HG03439 (cell line): ENCODE data around the gene NUDC.

Experiments used
- ATAC-seq: cut with Tn5 transposase; IDR thresholded peaks from one replicate; pipeline ENCODE4 v1.9.1; 2021; ENCODE audit warnings: mild to moderate bottlenecking, moderate library complexity; ENCODE audit not compliant: unreplicated experiment

The NUDC gene

DNA sequence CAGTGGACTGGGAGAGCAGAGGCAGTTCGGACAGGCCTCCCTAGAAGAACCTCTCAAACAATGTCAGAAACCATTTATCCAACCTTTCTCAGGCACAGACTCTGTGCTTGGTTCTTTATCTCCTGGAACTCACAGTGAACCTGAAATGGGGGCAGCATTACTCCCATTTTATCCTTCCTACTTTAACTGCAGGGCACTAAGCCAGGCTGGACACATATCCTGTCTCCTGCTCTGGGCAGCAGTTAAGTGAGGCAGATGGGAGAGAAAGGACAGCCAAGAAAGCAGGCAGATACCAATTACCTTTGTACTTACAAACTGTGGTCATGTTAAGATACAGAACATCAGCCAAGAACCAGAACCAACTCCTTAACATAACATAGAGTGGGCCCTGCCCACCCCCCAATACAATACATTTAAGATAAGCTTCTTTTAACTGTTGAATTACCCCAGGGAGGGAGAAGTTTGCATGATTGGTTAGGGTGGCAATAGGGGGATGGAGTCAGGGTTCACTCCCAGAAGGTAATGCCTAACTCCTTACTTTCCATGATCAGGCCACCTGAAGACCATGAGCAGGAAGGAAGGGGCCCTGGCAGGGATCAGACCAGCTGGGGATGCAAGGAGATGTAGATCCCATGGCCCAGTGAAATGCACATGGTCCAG is 27.9 kb downstream of the NUDC start:
- ATAC-seq = no peak

DNA sequence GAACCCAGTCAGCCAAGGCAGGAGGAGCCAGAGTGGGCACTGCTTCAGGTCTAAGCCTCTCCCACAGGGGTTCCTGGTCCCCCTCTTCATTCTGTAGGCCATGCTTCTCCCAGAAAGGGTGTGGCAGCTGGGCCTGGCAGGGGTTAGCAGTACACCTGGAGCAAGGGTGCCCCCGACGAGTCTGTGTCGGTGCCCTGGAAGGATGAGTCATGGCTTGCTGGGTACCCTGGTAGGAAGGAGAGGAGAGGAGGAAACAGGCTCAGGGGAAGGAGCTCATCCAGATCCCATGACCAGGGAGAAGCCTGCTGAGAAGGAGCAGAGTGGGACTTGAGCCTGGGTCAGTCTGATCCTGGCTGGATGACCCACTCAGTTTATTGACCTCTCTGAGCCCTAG is 28.4 kb downstream of the NUDC start:
- ATAC-seq = no peak

DNA sequence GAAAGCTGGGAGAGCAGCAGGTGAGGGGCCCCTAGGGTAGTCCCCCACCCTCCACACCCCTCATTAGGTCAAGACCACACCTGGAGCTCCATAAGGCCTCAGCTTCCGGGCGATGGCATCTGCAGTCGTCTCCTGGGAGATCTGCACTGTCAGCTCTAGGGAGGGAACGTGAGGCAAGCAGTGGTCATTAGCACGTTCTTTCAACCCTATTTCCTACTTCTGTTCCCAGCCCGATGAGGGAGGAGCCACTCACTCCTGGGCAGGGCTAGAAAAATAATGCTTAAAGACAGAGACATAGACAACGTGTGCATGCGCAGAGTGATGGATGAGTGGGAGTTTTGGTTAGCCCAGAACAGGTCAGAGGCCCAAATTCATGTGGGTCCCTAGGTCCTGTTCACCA is 29.1 kb downstream of the NUDC start:
- ATAC-seq = no peak

DNA sequence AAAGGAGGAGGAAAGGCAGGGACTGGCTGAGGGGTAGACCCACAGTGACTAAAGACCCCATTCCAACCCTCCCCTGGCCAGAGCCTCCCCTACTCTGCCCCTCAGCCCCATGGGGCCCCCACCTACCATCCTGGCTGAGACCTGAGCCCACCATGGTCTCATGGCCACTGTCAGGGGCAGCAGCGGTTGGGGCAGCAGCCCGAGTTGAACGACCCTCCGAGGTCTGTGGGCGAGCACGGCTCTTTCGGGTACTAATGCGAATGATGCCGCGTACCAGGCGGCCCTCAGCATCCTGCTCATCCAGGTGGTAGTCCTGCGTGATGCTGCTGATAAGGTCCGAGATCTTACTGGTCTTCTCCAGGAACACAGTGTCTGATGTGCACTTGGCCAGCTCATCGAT is 29.7 kb downstream of the NUDC start:
- ATAC-seq = no peak

- ATAC-seq = no peak
Observed at GRCh38 chr1:26951821-26952497, 30.4 kb downstream of the NUDC start.

DNA sequence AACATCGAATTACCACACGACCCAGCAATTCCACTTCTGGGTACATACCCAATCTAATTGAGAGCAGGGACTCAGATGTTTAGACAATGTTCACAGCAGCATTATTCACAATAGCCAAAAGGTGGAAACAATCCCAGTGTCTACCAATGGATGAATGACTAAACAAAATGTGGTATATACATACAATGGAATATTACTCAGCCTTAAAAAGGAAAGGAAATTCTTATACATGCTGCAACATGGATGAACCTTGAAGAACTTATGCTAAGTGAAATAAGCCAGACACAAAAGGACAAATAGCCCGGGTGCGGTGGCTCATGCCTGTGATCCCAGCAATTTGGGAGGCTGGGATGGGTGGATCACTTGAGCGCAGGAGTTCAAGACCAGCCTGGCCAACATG is 31.8 kb downstream of the NUDC start:
- no peak for ATAC-seq

DNA sequence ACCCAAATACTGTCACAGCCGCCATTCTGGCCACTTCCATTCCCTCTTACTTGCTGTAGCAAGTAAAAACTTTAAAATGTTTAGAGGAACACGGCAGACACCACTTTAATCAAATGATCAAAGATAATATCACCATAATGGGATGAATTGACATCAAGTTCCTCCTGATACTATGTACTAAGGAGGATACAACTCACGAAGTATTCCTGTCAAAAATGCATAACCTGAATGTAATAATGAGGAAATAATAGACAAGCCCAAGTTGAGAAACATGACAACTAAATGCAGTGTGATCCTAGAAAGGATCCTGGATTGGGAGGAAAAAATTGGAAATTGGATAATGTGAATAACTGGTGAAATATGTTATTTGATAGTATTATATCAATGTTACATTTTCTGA is 34.8 kb downstream of the NUDC start:
- no peak for ATAC-seq

DNA sequence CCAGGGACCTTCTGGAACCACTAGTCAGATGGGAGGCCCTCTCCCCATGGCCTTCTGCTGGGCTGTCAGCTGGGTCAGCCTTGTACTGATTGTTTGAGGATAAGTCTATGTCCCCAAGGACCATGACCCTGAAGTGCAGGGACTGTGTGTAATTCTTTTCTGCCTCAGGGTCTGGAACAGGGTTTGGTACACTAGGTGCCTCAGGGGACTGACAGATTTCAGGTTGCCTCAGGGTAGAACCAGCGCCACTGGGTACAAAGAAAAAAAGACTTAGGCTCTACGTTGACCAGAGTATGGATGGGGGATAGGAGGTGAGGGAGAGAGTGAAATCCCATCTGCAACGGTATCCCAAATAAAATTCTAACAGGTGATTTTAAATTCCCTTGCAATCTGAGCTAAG is 35.8 kb downstream of the NUDC start:
- ATAC-seq = no peak

GRCh38 chr1:26959270-26959669 is 37.7 kb downstream of the NUDC start:
- ATAC-seq = no peak

- ATAC-seq = no peak
Observed at GRCh38 chr1:26959722-26960624, 38.4 kb downstream of the NUDC start, which contains the start of gene KDF1. Gene KDF1 (minus strand): TSS chr1:26960468. CDS start chr1:26952380, 8,088 bp downstream.

- ATAC-seq = no peak
Observed at GRCh38 chr1:26960625-26960966, 39.1 kb downstream of the NUDC start.

- ATAC-seq = no peak
Observed at GRCh38 chr1:26961826-26962225, 40.3 kb downstream of the NUDC start.

GRCh38 chr1:26965213-26965612 is 43.7 kb downstream of the NUDC start:
- ATAC-seq = no peak

- no peak for ATAC-seq
Observed at GRCh38 chr1:26965628-26966027, 44.1 kb downstream of the NUDC start.

DNA sequence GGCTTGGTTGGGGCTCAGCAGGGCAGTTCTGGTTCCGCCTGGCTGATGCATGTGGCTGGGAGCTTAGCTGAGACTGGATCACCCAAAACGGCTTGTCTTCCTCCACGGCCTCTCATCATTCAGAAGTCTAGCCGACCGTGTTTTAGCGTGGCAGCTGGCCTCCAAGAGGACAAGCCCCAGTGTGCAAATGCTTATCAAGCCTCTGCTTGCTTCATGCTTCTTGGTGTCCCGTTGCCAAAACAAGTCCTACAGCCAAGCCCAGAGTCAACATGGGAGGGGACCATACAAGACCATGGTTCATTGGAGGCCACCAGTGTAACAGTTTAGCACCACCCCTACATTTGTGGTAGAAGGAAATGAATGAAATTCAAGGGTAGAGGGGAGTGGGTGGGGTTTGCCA is 49.3 kb downstream of the NUDC start:
- no peak for ATAC-seq

GRCh38 chr1:26971590-26971989 is 50.0 kb downstream of the NUDC start:
- no peak for ATAC-seq

- ATAC-seq = no peak
Observed at GRCh38 chr1:26972390-26972789, 50.8 kb downstream of the NUDC start.

- no peak for ATAC-seq
Observed at GRCh38 chr1:26972821-26973220, 51.3 kb downstream of the NUDC start.

DNA sequence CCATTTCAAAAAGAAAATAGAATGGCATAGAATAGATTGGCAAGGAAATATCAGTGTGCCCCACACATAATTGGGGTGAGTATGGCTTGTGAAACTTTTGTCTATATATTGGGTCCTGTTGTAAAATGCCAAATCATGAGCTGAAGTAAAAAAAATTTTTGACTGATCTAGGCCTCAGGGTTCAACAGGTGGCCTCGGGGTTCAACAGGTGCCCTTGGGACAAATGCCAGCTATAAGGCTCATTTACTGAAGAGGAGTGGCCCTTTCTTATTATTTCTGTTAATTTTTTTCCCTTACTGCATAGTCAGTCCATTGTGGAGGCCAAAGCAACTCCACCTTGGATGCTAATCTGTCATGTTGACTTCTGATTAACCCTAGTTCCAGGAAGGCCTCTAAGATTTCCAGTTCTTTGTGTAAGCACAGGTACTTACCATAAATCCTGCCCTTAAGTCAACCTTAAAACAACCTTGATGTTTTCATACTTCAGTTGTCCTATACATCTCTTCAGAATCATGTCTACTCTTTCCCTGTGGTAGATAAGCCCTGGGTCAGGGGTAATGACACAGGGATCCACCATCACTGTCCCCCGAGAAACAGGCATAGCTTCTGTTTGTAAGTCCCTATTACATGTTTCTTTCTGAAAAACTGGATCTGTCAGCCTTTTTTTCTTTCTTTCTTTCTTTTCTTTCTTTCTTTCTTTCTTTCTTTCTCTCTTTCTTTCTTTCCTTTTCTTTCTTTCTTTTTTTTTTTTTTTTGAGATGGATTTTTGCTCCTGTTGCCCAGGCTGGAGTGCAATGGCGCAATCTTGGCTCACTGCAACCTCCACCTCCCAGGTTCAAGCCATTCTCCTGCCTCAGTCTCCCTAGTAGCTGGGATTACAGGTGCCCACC is 55.3 kb downstream of the NUDC start:
- ATAC-seq = no peak

GRCh38 chr1:26978901-26979300 is 57.4 kb downstream of the NUDC start:
- ATAC-seq = no peak
